Gastroesophageal sphincter (tissue), 3 donors: ENCODE measurements around the gene USP20.

Experiments used
- CTCF ChIP-seq, 4 experiments: fragments of 200-600 bp in 2 of 4; fragments of 450-650 bp in 2 of 4; sonication (generic) in 1 of 4; IDR thresholded peaks; one replicate each; pipeline ENCODE4 v1.5.1; 2017 to 2019; ENCODE audit warnings: antibody characterized with exemption in 4 of 4, mild to moderate bottlenecking in 2 of 4, moderate library complexity in 2 of 4
- POLR2A ChIP-seq, 2 donors: fragments of 450-650 bp; IDR thresholded peaks; one replicate each; pipeline ENCODE4 v1.6.1; 2017; ENCODE audit warnings: antibody characterized with exemption in 2 of 2, mild to moderate bottlenecking in 2 of 2, moderate library complexity in 1 of 2
- POLR2AphosphoS5 ChIP-seq: sonication (generic); formaldehyde crosslinking; IDR thresholded peaks from one replicate; pipeline ENCODE4 v1.6.1; 2017; ENCODE audit warnings: antibody characterized with exemption

DNA sequence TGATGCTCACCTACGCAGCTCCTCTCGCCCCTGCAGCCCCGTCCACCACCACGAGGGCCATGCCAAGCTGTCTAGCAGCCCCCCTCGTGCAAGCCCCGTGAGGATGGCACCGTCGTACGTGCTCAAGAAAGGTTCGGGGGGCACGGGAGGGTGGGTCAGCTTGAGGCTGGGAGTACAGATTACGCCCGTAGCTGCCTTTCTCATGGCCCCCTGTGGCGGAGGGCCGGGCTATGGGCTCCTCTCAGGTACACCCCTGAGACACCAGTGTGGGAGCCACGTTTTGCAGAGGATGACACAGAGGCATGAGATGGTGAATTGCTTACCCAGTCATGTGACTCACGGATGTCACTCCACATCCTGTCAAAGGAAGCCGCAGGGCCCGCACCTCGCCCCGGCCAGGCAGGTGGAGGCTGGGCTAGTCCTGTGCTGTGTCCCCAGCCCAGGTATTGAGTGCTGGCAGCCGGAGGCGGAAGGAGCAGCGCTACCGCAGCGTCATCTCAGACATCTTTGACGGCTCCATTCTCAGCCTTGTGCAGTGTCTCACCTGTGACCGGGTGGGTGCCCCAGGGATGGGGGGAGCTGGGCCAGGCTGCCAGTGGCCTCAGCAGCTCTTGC lies 33.7 kb downstream of the USP20 start:
- TF ChIP-seq POLR2A (IDR thresholded peaks at IDR 0.05) = no peak
- no peak for TF ChIP-seq CTCF (IDR thresholded peaks at IDR 0.05)
- TF ChIP-seq POLR2AphosphoS5 = no peak
